Right ventricle myocardium superior (tissue), 1 donor: ENCODE data around the gene DLGAP1. TPM values are rescaled to one million over a fixed set of nuclear protein-coding genes. Genes with fewer than 3 reads are reported as not detected.
"Not testable (repeated sequence)": the region's sequence is repeated elsewhere in the genome, so short reads cannot be mapped to it uniquely, and the experiment has no call there.

Source experiments
- ATAC-seq: fragments of 200-7000 bp; cut with Tn5 transposase; one replicate; pipeline ENCODE4 v1.9.1; 2020; ENCODE audit warnings: mild to moderate bottlenecking; ENCODE audit not compliant: poor library complexity
- DNase-seq: peaks from one replicate; pipeline ENCODE4 v3.0.0-alpha.2; 2020
- intact Hi-C: fragments of 100-400 bp; cut with DNase I; formaldehyde crosslinking; loops from one replicate; pipeline ENCODE4 v1.11.2; 2022
- total RNA-seq: library from RNA; stranded (reverse); fragmentation: NEBNext Ultra II Directional; extraction: Animal tissue kit (Norgen Biotek cat#: 25700); gene quantifications from one replicate; pipeline ENCODE4 v1.2.1, GENCODE V29; 2021
- donor health status: DM: no; HTN: yes; CAD: no; lungs with severe emphysema.

DLGAP1 gene
- total RNA-seq, 1 donor from 2014 or later: 0.08 TPM

- no peak for ATAC-seq
- DNase-seq: no peak
- intact Hi-C loops: no loop called here
Measured at GRCh38 chr18:3494569-3494968, 960.5 kb downstream of the DLGAP1 start.

DNA sequence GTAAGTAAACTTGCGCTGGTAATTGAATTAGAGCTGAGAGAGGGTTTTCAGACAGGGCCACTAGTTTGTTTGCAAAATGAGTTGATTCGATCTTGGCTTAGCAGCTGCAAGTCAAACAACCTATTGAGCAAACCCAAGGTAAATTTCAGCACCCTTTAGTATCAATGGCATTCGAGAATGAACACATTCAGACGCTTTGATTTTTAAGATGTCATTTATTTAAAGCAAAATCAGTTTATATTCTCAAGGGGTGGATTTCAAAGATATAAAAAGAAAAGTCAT is 960.9 kb downstream of the DLGAP1 start:
- intact Hi-C loops: no loop called here
- DNase-seq: no peak
- ATAC-seq: no peak

DNA sequence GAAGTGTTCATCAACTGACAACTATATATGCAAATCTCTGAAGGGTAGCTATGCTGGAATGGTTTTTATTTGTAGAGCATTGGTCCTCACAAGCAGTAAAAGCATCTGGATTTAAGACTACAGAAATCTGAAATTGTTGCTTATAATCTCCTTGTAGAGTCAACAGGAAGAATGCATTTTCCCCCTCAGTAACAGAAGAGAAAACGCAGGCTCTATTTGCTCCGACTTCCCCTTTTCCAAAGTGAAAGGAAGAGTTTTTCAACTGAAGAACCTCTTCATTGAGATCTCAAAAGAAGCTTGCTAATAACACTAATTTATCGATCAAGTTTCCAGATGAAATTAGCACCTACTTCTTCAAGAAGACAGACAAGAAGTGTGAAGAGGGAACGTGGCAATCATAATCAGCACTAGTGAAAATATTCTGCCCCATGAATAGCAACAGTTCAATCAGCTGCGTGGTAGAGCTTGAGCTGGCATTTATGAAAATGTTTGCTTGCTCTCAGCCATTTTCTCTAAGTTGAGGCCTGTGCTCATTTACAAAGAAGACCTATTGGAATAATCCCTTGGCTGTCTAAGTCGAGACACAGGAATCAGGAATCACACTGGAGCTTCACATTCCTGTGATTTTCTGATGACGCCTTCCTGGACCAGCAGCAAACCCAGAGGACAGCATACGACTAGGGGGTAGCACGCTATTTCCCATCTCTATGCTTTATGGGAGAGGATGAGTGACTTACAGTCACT is 961.4 kb downstream of the DLGAP1 start:
- no peak for DNase-seq
- ATAC-seq: no peak
- intact Hi-C loops: no loop called here

DNA sequence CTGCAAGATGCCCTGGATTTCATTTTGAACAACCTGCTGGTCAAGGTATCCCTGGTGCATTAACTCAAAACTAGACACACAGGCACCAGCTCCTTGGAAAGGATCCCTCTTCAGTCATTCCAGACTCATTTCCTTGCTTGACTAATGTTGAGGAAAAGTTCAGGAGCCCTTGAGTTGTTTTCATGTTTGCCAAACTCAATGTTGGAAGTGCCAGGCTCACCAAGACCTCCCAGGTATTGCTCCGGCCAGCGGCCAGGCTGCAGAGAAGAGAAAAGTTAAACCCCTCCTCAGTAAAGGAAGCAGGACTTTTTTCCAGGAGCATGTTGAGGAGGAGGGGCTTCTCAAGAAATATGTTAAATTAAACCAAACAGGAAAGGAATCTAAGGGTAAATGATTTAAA is 962.4 kb downstream of the DLGAP1 start:
- ATAC-seq (no peak), DNase-seq (no peak)
- intact Hi-C loops: no loop called here

- intact Hi-C loops: no loop called here
- DNase-seq (no peak), ATAC-seq (no peak)
Measured at GRCh38 chr18:3491981-3492555, 963.0 kb downstream of the DLGAP1 start.

DNA sequence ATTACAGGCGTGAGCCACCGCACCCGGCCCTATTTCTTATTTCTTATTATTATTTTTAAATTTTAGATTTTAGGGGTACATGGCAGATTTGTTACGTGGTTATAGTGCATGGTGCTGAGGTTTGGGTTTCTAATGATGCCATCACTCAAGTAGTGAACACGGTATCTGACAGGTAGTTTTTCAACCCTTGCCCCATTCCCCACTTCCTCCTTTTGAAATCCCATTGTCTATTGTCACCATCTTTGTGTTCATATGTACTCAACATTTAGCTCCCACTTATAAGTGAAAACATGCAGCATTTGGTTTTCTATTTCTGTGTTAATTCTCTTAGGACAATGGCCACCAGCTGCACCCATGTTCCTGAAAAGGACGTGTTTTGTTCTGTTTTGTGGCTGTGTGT is 965.6 kb downstream of the DLGAP1 start:
- intact Hi-C loops: no loop called here
- DNase-seq (no peak), ATAC-seq (no peak)

GRCh38 chr18:3486512-3486911 is 968.6 kb downstream of the DLGAP1 start:
- intact Hi-C loops: no loop called here
- ATAC-seq (no peak), DNase-seq (no peak)

- DNase-seq (no peak), ATAC-seq (no peak)
- intact Hi-C loops: no loop called here
Measured at GRCh38 chr18:3485153-3486149, 969.7 kb downstream of the DLGAP1 start.

DNA sequence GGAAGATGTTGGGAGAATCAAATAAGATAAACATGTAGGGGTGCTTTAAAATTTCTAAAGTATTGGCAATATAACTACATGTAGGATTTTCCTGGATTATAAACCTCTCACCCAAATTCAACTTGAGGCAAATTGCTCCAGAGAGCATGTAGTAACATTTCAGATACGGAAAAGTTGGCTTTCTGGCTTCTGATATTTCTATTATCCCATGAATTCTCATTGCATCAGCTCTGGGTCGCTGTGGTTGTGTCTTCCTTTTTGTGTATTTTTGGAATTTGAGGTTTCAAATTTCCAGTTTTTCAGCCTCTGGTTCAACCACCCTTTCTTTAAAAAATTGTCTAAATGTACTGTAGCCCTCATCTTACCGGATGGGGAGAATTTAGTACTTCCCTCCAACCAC is 972.8 kb downstream of the DLGAP1 start:
- ATAC-seq: no peak
- intact Hi-C loops: no loop called here
- no peak for DNase-seq

DNA sequence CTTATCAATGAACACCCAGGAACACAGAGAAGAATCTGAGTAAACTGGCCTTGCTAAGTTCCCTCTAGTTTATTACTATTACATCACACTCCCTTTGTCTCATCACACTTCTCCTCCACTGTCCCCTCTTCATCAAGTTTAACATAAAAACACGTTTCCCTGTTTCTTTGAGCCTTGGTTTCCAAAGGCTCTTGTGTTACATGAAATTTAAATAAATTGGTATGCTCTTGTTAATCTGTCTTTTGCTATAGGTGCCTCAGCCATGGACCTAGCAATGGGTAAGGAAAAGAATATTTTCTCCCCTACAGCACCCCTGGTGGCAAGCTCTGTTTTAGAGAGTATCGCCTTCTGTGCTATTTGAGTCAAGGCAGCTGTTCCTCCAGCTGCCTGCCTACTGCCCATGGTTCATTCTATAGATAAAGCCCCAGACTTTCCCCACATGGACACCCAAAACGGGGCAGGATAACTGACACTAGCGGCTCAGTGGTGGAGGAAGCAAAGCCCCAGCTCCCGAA is 973.4 kb downstream of the DLGAP1 start:
- intact Hi-C loops: no loop called here
- ATAC-seq: no peak
- DNase-seq: no peak

DNA sequence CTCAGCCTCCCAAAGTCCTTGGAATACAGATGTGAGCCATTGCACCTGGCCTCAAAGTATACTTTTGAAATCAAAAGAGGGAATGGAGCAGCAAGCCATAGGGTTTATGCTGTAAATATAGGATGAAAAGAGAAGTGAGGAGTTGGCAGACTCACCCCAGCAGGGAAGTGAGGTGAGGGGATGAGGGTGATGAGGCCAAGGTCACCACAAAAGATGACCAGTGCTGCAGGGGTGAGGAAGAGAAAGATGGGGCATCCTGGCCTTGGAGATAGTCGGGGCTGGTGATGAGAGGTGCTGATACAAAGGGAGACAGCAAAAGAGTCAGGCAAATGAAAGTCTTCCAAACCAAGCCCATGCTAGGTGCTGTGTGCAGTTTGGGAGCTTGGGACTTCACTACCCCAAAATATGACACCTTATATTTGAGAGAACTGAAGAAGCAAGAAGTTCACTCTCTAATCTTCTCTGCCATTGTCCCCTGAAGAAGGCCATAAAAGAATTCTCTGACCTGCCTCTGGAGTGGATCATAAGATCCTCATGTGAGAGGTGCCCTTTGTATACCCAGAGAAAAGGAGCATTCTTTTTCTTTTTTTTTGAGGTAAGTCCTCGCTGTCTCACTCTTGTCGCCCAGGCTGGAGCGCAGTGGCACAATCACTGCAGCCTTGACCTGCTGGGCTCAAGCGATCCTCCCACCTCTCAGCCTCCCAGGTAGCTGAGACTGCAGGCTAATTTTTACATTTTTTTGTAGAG is 974.1 kb downstream of the DLGAP1 start:
- intact Hi-C loops: no loop called here
- no peak for DNase-seq
- no peak for ATAC-seq

GRCh38 chr18:3479978-3480509 is 975.1 kb downstream of the DLGAP1 start:
- ATAC-seq (no peak), DNase-seq (no peak)
- intact Hi-C loops: no loop called here

- ATAC-seq: no peak
- DNase-seq: no peak
- intact Hi-C loops: no loop called here
Measured at GRCh38 chr18:3478262-3478978, 976.7 kb downstream of the DLGAP1 start.

DNA sequence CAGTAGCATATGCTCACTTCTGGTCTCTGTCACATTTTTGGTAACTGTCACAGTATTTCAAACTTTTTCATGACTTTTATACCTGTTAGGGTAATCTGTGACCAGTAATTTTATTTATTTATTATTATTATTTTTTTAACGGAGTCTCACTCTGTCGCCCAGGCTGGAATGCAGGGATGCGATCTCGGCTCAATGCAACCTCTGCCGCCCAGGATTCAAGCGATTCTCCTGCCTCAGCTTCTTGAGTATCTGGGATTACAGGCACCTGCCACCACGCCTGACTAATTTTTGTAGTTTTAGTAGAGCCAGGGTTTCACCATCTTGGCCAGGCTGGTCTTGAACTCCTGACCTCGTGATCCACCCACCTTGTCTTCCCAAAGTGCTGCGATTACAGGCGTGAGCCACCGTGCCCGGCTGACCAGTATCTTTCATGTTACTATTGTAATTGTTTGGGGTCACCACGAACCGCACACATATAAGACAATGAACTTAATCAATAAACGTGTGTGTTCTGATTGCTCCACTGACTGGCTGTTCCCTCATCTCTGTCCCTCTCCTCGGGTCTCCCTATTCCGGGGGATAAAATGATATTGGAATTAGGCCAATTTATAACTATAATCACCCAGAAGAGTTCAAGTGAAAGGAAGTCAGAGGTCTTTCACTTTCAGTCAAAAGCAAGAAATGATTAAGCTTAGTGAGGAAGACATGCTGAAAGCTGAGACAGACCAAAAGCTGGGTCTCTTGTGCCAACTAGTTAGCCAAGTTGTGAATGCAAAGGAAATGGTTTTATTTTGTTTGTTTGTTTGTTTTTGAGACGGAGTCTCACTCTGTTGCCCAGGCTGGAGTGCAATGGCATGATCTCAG is 982.2 kb downstream of the DLGAP1 start:
- intact Hi-C loops: no loop called here
- ATAC-seq: no peak
- DNase-seq: no peak

GRCh38 chr18:3472121-3472520 is 983.0 kb downstream of the DLGAP1 start:
- DNase-seq, intact Hi-C loops, ATAC-seq: not testable (repeated sequence)

GRCh38 chr18:3471141-3471648 is 983.9 kb downstream of the DLGAP1 start:
- DNase-seq (no peak), ATAC-seq (no peak)
- intact Hi-C loops: no loop called here

DNA sequence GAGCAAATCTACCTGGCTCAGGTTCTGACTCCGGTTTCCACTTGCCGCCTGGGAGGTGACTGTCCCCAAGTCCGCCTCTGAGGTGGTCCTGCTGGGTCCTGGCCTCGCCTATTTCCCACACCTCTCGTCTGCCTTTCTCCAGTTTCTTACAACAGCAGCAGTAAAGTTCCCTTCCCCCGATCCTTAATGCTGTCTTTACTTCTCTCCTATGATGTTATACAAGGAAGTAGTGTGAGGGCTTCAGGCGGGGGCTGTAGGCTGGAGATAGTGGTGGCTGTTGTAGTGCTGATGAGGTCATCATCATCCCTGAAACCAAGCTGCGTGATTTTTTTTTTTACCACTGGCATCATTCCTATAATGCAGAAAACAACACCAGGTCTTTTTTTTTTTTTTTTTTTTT is 986.3 kb downstream of the DLGAP1 start:
- intact Hi-C loops: no loop called here
- no peak for DNase-seq
- no peak for ATAC-seq
